PFSK-1 (cell line): Measurements from ENCODE around the gene IGSF21.

ENCODE experiments used
- REST ChIP-seq, 2 experiments: IDR thresholded peaks; 2 replicates each; pipeline versions ENCODE4 v1.6.1 to v1.8.0; 2011 to 2012; ENCODE audit warnings: low read depth in 2 of 2, low read length in 2 of 2, control low read depth in 1 of 2, inconsistent platforms in 1 of 2, mild to moderate bottlenecking in 1 of 2, moderate library complexity in 1 of 2; ENCODE audit not compliant: insufficient read depth in 1 of 2
- SIN3A ChIP-seq: IDR thresholded peaks from 2 replicates; pipeline ENCODE4 v1.6.1; 2012; ENCODE audit warnings: mild to moderate bottlenecking, low read length, moderate library complexity, borderline replicate concordance; ENCODE audit not compliant: insufficient read depth

- no peak for TF ChIP-seq REST (IDR thresholded peaks at IDR 0.05; ENCODE audit: insufficient read depth in 1 of 2, low read depth in 2 of 2, low read length in 2 of 2)
- no peak for TF ChIP-seq SIN3A
Observed at GRCh38 chr1:18422954-18423353, 315.4 kb downstream of the IGSF21 start.
